Endothelial cell (in vitro differentiated cells): Measurements from ENCODE around the gene SRMS. TPM values are rescaled to one million over a fixed set of nuclear protein-coding genes. Genes with fewer than 3 reads are reported as not detected.

Experiments
- DNase-seq: peaks from one replicate; pipeline ENCODE4 v3.0.0; 2021; ENCODE audit warnings: low spot score
- H3K27ac Mint-ChIP-seq: one replicate; pipeline ENCODE4 v1.8.0; 2021; ENCODE audit warnings: mixed read lengths, inconsistent platforms; ENCODE audit not compliant: unreplicated experiment
- H3K27me3 Mint-ChIP-seq: one replicate; pipeline ENCODE4 v1.8.0; 2021; ENCODE audit warnings: mild to moderate bottlenecking, moderate library complexity, mixed read lengths, inconsistent platforms; ENCODE audit not compliant: unreplicated experiment
- H3K36me3 Mint-ChIP-seq: one replicate; pipeline ENCODE4 v1.8.0; 2021; ENCODE audit warnings: mild to moderate bottlenecking, low read depth, mixed read lengths, inconsistent platforms; ENCODE audit not compliant: unreplicated experiment
- H3K4me1 Mint-ChIP-seq: one replicate; pipeline ENCODE4 v1.8.0; 2021; ENCODE audit warnings: mild to moderate bottlenecking, mixed read lengths, inconsistent platforms; ENCODE audit not compliant: unreplicated experiment
- H3K4me3 Mint-ChIP-seq: one replicate; pipeline ENCODE4 v1.8.0; 2021; ENCODE audit warnings: mild to moderate bottlenecking, mixed read lengths, inconsistent platforms; ENCODE audit not compliant: unreplicated experiment
- H3K9me3 Mint-ChIP-seq: one replicate; pipeline ENCODE4 v1.8.0; 2021; ENCODE audit warnings: mixed read lengths, inconsistent platforms; ENCODE audit not compliant: unreplicated experiment
- CTCF ChIP-seq: fragments of 200-600 bp; sonication (generic); IDR thresholded peaks from one replicate; pipeline ENCODE4 v1.5.0; 2021; ENCODE audit warnings: antibody characterized with exemption; ENCODE audit not compliant: unreplicated experiment
- total RNA-seq: library from RNA; stranded (reverse); fragmentation: NEBNext Ultra II Directional; extraction: Animal tissue kit (Norgen Biotek cat#: 25700); gene quantifications from one replicate; pipeline ENCODE4 v1.2.1, GENCODE V29; 2021; ENCODE audit not compliant: unreplicated experiment

Gene SRMS
- total RNA-seq, 1 donor from 2014 or later = not detected

- Mint-ChIP-seq H3K4me3 (no peak overlapping the region), H3K27ac (no peak overlapping the region), H3K4me1 (peaks cover 2% of the 10 kb centered on the region), H3K9me3 (no peaks in the 10 kb centered on the region), H3K36me3 (peaks cover 13% of the 10 kb centered on the region), H3K27me3 (peaks cover 10% of the 10 kb centered on the region)
- DNase-seq = no peak
- no peak for TF ChIP-seq CTCF
Measured at GRCh38 chr20:63589261-63590217, 42.0 kb upstream of the SRMS start.

GRCh38 chr20:63588641-63589041 is 41.1 kb upstream of the SRMS start:
- peaks cover 2% of the 10 kb centered on the region for H3K4me1 Mint-ChIP-seq
- no peak for TF ChIP-seq CTCF
- H3K27me3 Mint-ChIP-seq = peaks cover 10% of the 10 kb centered on the region
- no peak overlapping the region for H3K27ac Mint-ChIP-seq
- no peak for DNase-seq
- H3K9me3 Mint-ChIP-seq = no peaks in the 10 kb centered on the region
- peaks cover 13% of the 10 kb centered on the region for H3K36me3 Mint-ChIP-seq
- no peak overlapping the region for H3K4me3 Mint-ChIP-seq

GRCh38 chr20:63587776-63588591 is 40.4 kb upstream of the SRMS start:
- H3K4me3 Mint-ChIP-seq = no peak overlapping the region
- DNase-seq = no peak
- no peak overlapping the region for H3K27ac Mint-ChIP-seq
- no peaks in the 10 kb centered on the region for H3K9me3 Mint-ChIP-seq
- peaks cover 2% of the 10 kb centered on the region for H3K4me1 Mint-ChIP-seq
- H3K27me3 Mint-ChIP-seq = peaks cover 7% of the 10 kb centered on the region
- no peak for TF ChIP-seq CTCF
- peaks cover 8% of the 10 kb centered on the region for H3K36me3 Mint-ChIP-seq

- H3K4me1 Mint-ChIP-seq = peaks cover 2% of the 10 kb centered on the region
- peaks cover 7% of the 10 kb centered on the region for H3K27me3 Mint-ChIP-seq
- H3K36me3 Mint-ChIP-seq = peaks cover 6% of the 10 kb centered on the region
- DNase-seq = no peak
- H3K9me3 Mint-ChIP-seq = no peaks in the 10 kb centered on the region
- no peak for TF ChIP-seq CTCF
- H3K27ac Mint-ChIP-seq = no peak overlapping the region
- no peak overlapping the region for H3K4me3 Mint-ChIP-seq
Measured at GRCh38 chr20:63587256-63587655, 39.7 kb upstream of the SRMS start.
